Measurements from ENCODE around the gene TMEM63B. TPM values are rescaled to one million over a fixed set of nuclear protein-coding genes. Genes with fewer than 3 reads are reported as not detected.

TMEM63B gene
- 12.9 to 16.4 TPM (median 15.4 TPM) in 5 replicates for total RNA-seq (2022; extraction: Qiagen RNA extraction; ENCODE audit: low read depth)

DNA sequence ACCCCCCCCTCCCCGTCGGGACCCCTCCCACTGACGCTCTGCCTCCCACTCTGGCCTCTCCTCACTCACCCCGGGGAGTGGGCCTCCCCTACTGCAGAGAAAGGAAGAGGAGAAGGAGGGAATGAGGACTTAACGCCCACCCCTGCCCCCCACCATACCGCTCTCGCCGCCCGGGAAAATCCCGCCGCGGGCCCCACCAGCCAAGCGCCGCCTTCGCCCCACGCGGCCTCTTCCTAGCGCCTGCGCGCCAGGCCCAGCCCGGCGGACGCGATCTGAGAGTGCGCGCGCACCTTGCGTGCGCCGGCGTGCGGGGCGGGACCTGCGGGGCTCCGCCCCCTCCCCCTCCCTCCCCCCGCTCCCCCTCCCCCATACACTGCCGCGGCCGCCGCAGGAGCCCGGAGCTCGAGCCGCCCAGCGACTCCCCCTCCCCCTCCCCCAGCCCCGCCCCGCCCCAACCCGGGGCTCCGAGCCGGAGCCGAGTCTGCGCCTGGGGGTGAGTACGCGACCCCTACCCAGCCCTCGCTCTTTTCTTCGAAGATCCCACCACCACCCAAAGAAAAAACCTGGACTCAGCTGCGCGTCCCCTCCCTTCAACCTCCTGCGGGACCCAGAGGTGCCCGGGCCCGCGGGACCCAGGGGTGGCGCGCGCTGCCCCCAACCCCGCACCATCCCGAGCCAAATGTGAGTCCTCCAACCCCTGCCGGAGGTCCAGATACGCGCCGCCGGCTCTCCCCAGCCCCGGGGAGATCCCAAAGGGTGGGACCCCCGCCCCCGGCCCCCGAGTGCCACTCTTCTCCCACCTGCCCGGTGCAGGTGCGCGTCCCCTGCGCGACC, at the start of gene TMEM63B, which contains the start of gene MRPL14:
Gene TMEM63B (plus strand): TSS at position 369 of the 834 bp plus-strand sequence. CDS start 7,031 bp downstream, outside the sequence.
Gene MRPL14 (minus strand): TSS at position 267 of the 834 bp plus-strand sequence. CDS start 10,841 bp downstream, outside the sequence.

GRCh38 chr6:44158770-44159228, 31.4 kb downstream of the TMEM63B start, which contains the start of gene CAPN11:
TSS of gene CAPN11 (plus strand) at chr6:44158820. CDS start at chr6:44158849, 29 bp downstream.

Other genes with a start within 250 kb of the TMEM63B start
- 58.9 to 79.1 TPM (median 65.8 TPM) in 5 replicates for gene MRPL14, start 102 bp upstream of the TMEM63B start, total RNA-seq (2022; extraction: Qiagen RNA extraction; ENCODE audit: low read depth)
- gene CAPN11, start 31.3 kb downstream of the TMEM63B start, total RNA-seq (2022; extraction: Qiagen RNA extraction; ENCODE audit: low read depth) = 0.09 TPM in 1 of 5 replicates, not detected in the others
- not detected in 5 replicates for gene MYMX, start 89.4 kb downstream of the TMEM63B start, total RNA-seq (2022; extraction: Qiagen RNA extraction; ENCODE audit: low read depth)
- gene SLC29A1, start 96.0 kb downstream of the TMEM63B start, total RNA-seq (2022; extraction: Qiagen RNA extraction; ENCODE audit: low read depth) = 39.8 to 53.4 TPM (median 47.2 TPM) in 5 replicates
- 1,114 to 1,282 TPM (median 1,178 TPM) in 5 replicates for gene HSP90AB1, start 119.5 kb downstream of the TMEM63B start, total RNA-seq (2022; extraction: Qiagen RNA extraction; ENCODE audit: low read depth)
- 52.4 to 67.0 TPM (median 66.4 TPM) in 5 replicates for gene SLC35B2, start 130.0 kb downstream of the TMEM63B start, total RNA-seq (2022; extraction: Qiagen RNA extraction; ENCODE audit: low read depth)
- 6.6 to 9.7 TPM (median 8.5 TPM) in 5 replicates for gene NFKBIE, start 138.0 kb downstream of the TMEM63B start, total RNA-seq (2022; extraction: Qiagen RNA extraction; ENCODE audit: low read depth)
- 0.06 to 0.08 TPM (median 0.07 TPM) in 4 of 5 replicates, not detected in the other for gene TMEM151B, start 142.9 kb downstream of the TMEM63B start, total RNA-seq (2022; extraction: Qiagen RNA extraction; ENCODE audit: low read depth)
- 5.8 to 7.6 TPM (median 6.8 TPM) in 5 replicates for gene AARS2, start 185.8 kb downstream of the TMEM63B start, total RNA-seq (2022; extraction: Qiagen RNA extraction; ENCODE audit: low read depth)
- gene SPATS1, start 215.1 kb downstream of the TMEM63B start, total RNA-seq (2022; extraction: Qiagen RNA extraction; ENCODE audit: low read depth) = not detected in 5 replicates

Data from A549 treated with GW870086 at 1 μM for 4 hours (cell line).